Keratinocyte (primary cell): Measurements from ENCODE around the gene TNFRSF25. TPM values are rescaled to one million over a fixed set of nuclear protein-coding genes. Genes with fewer than 3 reads are reported as not detected.
"Not testable (repeated sequence)": the region's sequence is repeated elsewhere in the genome, so short reads cannot be mapped to it uniquely, and the experiment has no call there.

Experiments
- DNase-seq: peaks from one replicate; pipeline ENCODE4 v3.0.0-alpha.2; 2011; ENCODE audit warnings: low read depth, missing footprints, low spot score
- FAIRE-seq: peaks from 2 replicates; lab custom pipeline; 2011; peaks lifted over from hg19 to GRCh38; lab: Jason Lieb, UNC
- H2AFZ ChIP-seq: 2 replicates; pipeline ENCODE4 v1.6.0; 2012; ENCODE audit warnings: low read length, control low read depth, inconsistent platforms; ENCODE audit not compliant: control insufficient read depth
- H3K27ac ChIP-seq: 2 replicates; pipeline ENCODE4 v1.5.1; 2011; ENCODE audit warnings: low read length; ENCODE audit not compliant: control insufficient read depth, insufficient read depth
- H3K27me3 ChIP-seq: 3 replicates; pipeline ENCODE4 v1.6.0; 2011; ENCODE audit warnings: low read length; ENCODE audit not compliant: control insufficient read depth, insufficient read depth; ENCODE audit errors: extremely low read depth
- H3K36me3 ChIP-seq, 2 experiments: 2 replicates in 1 of 2; 3 replicates in 1 of 2; pipeline ENCODE4 v1.5.1; 2011; ENCODE audit warnings: low read length in 2 of 2, mild to moderate bottlenecking in 1 of 2; ENCODE audit not compliant: control insufficient read depth in 2 of 2, insufficient read depth in 2 of 2; ENCODE audit errors: extremely low read depth in 1 of 2
- H3K4me1 ChIP-seq: 3 replicates; pipeline ENCODE4 v1.5.1; 2011; ENCODE audit warnings: low read length; ENCODE audit not compliant: control insufficient read depth, insufficient read depth; ENCODE audit errors: extremely low read depth
- H3K4me2 ChIP-seq: 3 replicates; pipeline ENCODE4 v1.6.0; 2011; ENCODE audit warnings: low read depth, low read length; ENCODE audit not compliant: control insufficient read depth, insufficient read depth; ENCODE audit errors: extremely low read depth
- H3K4me3 ChIP-seq, 3 experiments: fragments of 200-600 bp in 1 of 3; sonication (generic) in 1 of 3; 2 replicates in 2 of 3; 3 replicates in 1 of 3; pipeline ENCODE4 v1.5.1; 2011 to 2016; ENCODE audit warnings: low read length in 3 of 3, mild to moderate bottlenecking in 3 of 3, control low read depth in 2 of 3, inconsistent platforms in 1 of 3, low read depth in 1 of 3, mixed read lengths in 1 of 3, mixed run types in 1 of 3, moderate library complexity in 1 of 3; ENCODE audit not compliant: control insufficient read depth in 2 of 3, insufficient read depth in 2 of 3; ENCODE audit errors: extremely low read depth in 1 of 3
- H3K79me2 ChIP-seq: 2 replicates; pipeline ENCODE4 v1.6.0; 2012; ENCODE audit warnings: low read length; ENCODE audit not compliant: control insufficient read depth, insufficient read depth
- H3K9ac ChIP-seq: 3 replicates; pipeline ENCODE4 v1.6.0; 2011; ENCODE audit warnings: low read length; ENCODE audit not compliant: control insufficient read depth, insufficient read depth; ENCODE audit errors: extremely low read depth
- H3K9me1 ChIP-seq: 3 replicates; pipeline ENCODE4 v1.6.0; 2011; ENCODE audit warnings: low read length; ENCODE audit not compliant: control insufficient read depth, insufficient read depth; ENCODE audit errors: extremely low read depth
- H3K9me3 ChIP-seq: 2 replicates; pipeline ENCODE4 v1.5.1; 2012; ENCODE audit warnings: low read depth, low read length; ENCODE audit not compliant: control insufficient read depth
- H4K20me1 ChIP-seq: 3 replicates; pipeline ENCODE4 v1.6.0; 2011; ENCODE audit warnings: low read length; ENCODE audit not compliant: control insufficient read depth, insufficient read depth; ENCODE audit errors: extremely low read depth
- EZH2 ChIP-seq: IDR thresholded peaks from one replicate; pipeline ENCODE4 v1.6.1; 2012; ENCODE audit warnings: inconsistent platforms, mild to moderate bottlenecking, low read length, moderate library complexity
- dilution Hi-C: fragments of 300-500 bp; cut with MboI; formaldehyde crosslinking; loops from one replicate; pipeline ENCODE4 v1.7.0; 2020; ENCODE audit warnings: low sequenced_read_pairs; ENCODE audit not compliant: extremely low pct_ligation_motif_present
- polyA plus RNA-seq, 5 experiments: library from polyadenylated mRNA; depleted of rRNA in 3 of 5; stranded (reverse) in 3 of 5; stranded (forward) in 1 of 5; unstranded in 1 of 5; fragments of >200 nt; gene quantifications; 1 replicate in 1 of 5; 2 replicates in 3 of 5; 3 replicates in 1 of 5; pipeline versions ENCODE4 v1.2.1 to v1.2.3, GENCODE V29; 2011 to 2012; ENCODE audit warnings: missing spikeins in 2 of 5, low read depth in 1 of 5, low replicate concordance in 1 of 5
- TF ChIP-seq, protein P1 (sequence below), 3 experiments: IDR thresholded peaks in 1 of 3; conservative IDR thresholded peaks in 1 of 3; optimal IDR thresholded peaks in 1 of 3; 2 replicates in 2 of 3; 3 replicates in 1 of 3; pipeline versions ENCODE3 to v1.5.1; 2011; ENCODE audit warnings: low read length in 3 of 3, mild to moderate bottlenecking in 3 of 3, moderate library complexity in 2 of 3, control low read depth in 1 of 3, inconsistent platforms in 1 of 3; ENCODE audit not compliant: insufficient read depth in 2 of 3; ENCODE audit errors: extremely low read depth in 1 of 3

TNFRSF25 gene
- polyA plus RNA-seq, 1 donor (not counting 4 experiments of a cell fraction or from before 2014, with no cell fraction given) = 12.4 TPM

- no peak for FAIRE-seq
Measured at GRCh38 chr1:6456800-6457466, 9.0 kb downstream of the TNFRSF25 start.

GRCh38 chr1:6455752-6456520, 10.0 kb downstream of the TNFRSF25 start:
- H3K27me3 ChIP-seq = peaks cover 35% of the 10 kb centered on the region
- H3K27ac ChIP-seq, dilution Hi-C loops, H3K9me1 ChIP-seq, H3K4me1 ChIP-seq, H3K79me2 ChIP-seq, H4K20me1 ChIP-seq, H2AFZ ChIP-seq, H3K4me3 ChIP-seq, H3K9ac ChIP-seq, H3K4me2 ChIP-seq, H3K9me3 ChIP-seq, H3K36me3 ChIP-seq, FAIRE-seq, DNase-seq: not testable (repeated sequence)

More at GRCh38 chr1:6456800-6457466, 9.0 kb downstream of the TNFRSF25 start:
- Histone ChIP-seq H3K4me3 (no peak overlapping the region), H3K4me2 (no peak overlapping the region), H3K9me3 (no peaks in the 10 kb centered on the region), H3K9ac (no peak overlapping the region), H3K79me2 (no peaks in the 10 kb centered on the region), H3K27me3 (peaks cover 32% of the 10 kb centered on the region), H2AFZ (no peak overlapping the region), H3K27ac (no peak overlapping the region), H4K20me1 (no peaks in the 10 kb centered on the region), H3K4me1 (no peaks in the 10 kb centered on the region), H3K9me1 (no peaks in the 10 kb centered on the region), H3K36me3 (peaks cover 5 to 12% of the 10 kb centered on the region in 2 experiments)
- no peak for DNase-seq
- TF ChIP-seq, protein P1, sequence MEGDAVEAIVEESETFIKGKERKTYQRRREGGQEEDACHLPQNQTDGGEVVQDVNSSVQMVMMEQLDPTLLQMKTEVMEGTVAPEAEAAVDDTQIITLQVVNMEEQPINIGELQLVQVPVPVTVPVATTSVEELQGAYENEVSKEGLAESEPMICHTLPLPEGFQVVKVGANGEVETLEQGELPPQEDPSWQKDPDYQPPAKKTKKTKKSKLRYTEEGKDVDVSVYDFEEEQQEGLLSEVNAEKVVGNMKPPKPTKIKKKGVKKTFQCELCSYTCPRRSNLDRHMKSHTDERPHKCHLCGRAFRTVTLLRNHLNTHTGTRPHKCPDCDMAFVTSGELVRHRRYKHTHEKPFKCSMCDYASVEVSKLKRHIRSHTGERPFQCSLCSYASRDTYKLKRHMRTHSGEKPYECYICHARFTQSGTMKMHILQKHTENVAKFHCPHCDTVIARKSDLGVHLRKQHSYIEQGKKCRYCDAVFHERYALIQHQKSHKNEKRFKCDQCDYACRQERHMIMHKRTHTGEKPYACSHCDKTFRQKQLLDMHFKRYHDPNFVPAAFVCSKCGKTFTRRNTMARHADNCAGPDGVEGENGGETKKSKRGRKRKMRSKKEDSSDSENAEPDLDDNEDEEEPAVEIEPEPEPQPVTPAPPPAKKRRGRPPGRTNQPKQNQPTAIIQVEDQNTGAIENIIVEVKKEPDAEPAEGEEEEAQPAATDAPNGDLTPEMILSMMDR (optimal IDR thresholded peaks at IDR 0.05 in 1 of 3, IDR thresholded peaks at IDR 0.05 in 1 of 3, conservative IDR thresholded peaks at IDR 0.05 in 1 of 3; ENCODE audit: extremely low read depth in 1 of 3, insufficient read depth in 2 of 3, low read length in 3 of 3) = no peak
- TF ChIP-seq EZH2 = no peak
- dilution Hi-C loops = no loop called here
